Measurements from ENCODE around the gene LRP1B. TPM values are rescaled to one million over a fixed set of nuclear protein-coding genes. Genes with fewer than 3 reads are reported as not detected.

Gene LRP1B
- total RNA-seq, 2 donors from 2014 or later: 0.91 to 1.2 TPM

DNA sequence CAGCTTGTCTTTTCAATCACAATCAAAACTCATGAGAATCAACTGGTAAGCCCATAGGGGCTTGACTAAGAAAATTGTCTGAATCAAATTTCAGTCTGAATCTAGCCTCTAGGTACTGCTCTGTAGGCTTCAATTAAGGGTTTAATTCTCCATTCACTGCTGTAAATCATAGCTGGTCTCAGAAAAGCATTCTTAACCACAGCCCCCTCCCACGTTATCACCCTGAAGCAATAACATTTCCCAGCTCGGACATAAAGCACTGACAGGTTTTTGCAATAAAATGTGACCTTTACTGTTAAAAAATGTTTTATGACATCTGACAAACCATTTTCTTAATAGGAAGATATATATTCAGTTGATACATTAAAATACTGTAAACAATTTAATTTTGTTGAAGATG lies 55.0 kb downstream of the LRP1B start:
- TF ChIP-seq, protein P1, sequence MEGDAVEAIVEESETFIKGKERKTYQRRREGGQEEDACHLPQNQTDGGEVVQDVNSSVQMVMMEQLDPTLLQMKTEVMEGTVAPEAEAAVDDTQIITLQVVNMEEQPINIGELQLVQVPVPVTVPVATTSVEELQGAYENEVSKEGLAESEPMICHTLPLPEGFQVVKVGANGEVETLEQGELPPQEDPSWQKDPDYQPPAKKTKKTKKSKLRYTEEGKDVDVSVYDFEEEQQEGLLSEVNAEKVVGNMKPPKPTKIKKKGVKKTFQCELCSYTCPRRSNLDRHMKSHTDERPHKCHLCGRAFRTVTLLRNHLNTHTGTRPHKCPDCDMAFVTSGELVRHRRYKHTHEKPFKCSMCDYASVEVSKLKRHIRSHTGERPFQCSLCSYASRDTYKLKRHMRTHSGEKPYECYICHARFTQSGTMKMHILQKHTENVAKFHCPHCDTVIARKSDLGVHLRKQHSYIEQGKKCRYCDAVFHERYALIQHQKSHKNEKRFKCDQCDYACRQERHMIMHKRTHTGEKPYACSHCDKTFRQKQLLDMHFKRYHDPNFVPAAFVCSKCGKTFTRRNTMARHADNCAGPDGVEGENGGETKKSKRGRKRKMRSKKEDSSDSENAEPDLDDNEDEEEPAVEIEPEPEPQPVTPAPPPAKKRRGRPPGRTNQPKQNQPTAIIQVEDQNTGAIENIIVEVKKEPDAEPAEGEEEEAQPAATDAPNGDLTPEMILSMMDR (IDR thresholded peaks at IDR 0.05): no peak
- TF ChIP-seq POLR2AphosphoS5 (IDR thresholded peaks at IDR 0.05): no peak
- TF ChIP-seq POLR2A (IDR thresholded peaks at IDR 0.05): no peak
- no peaks in the 10 kb centered on the region for H3K4me1 ChIP-seq (replicated peaks)
- intact Hi-C loops (cut with DNase I): no loop called here
- H3K27ac ChIP-seq: no peak overlapping the region
- WGBS: 67% methylated on average over 2 of the region's 2 CpGs
- H3K36me3 ChIP-seq: no peaks in the 10 kb centered on the region
- no peaks in the 10 kb centered on the region for H3K27me3 ChIP-seq (replicated peaks; ENCODE audit: insufficient read depth)
- H3K4me3 ChIP-seq: no peak overlapping the region
- no peaks in the 10 kb centered on the region for H3K9me3 ChIP-seq
- DNase-seq (ENCODE audit: low spot score): no peak

DNA sequence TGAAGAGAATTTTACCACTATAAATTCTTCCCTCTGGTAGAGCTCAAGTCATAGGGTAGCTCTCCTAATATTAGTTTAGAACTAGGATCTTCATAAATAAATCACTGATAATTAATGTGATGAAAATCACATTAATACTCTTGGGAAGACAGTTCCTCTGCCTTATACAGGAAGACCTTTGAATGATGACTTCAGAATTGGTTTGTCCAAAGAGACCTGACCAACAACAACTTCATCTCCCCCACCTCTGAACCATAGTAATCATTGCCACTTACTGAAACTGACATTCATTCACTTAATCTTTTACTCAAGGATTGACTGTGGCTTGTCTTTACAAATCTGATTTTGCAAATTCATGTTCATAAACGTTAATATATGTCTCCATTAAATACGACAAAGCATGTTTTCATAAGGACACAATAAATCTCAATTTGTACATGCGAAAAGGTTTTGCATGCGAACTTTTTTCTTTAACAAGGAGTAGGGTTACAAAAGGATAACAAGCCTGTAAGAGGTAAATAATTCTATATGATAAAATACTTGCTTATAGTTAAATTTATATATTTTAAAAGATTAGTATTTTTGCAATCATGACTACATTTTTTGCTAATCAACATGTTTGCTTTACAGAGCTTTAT lies 61.4 kb downstream of the LRP1B start:
- intact Hi-C loops (cut with DNase I): no loop called here
- Histone ChIP-seq H3K36me3 (no peaks in the 10 kb centered on the region), H3K27me3 (replicated peaks; ENCODE audit: insufficient read depth) (no peaks in the 10 kb centered on the region), H3K9me3 (no peaks in the 10 kb centered on the region), H3K27ac (no peak overlapping the region), H3K4me1 (replicated peaks) (no peaks in the 10 kb centered on the region), H3K4me3 (no peak overlapping the region)
- no peak for TF ChIP-seq POLR2A (IDR thresholded peaks at IDR 0.05)
- TF ChIP-seq, protein P1 (IDR thresholded peaks at IDR 0.05): no peak
- no peak for TF ChIP-seq POLR2AphosphoS5 (IDR thresholded peaks at IDR 0.05)
- DNase-seq (ENCODE audit: low spot score): no peak
- 59% methylated on average over 4 of the region's 4 CpGs for WGBS

DNA sequence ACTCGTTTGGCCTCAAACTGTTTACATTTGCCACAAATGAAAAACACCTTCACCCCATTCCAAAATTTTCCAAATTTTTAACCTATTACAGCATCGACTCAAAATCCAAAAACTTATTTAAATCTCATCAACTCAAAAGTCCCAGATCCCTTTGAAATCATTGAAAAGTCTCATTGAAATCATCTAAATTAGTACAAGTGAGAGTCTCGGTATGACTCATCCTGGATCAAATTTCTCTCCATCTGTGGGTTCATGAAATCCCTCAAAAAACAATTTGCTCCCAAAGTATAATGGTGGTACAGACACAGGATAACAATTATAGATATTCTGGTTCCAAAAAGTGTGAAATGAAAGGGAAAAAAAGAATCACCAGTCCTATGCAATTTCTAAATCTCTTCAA lies 65.1 kb downstream of the LRP1B start:
- no peak overlapping the region for H3K27ac ChIP-seq
- TF ChIP-seq, protein P1 (IDR thresholded peaks at IDR 0.05): no peak
- TF ChIP-seq POLR2A (IDR thresholded peaks at IDR 0.05) (no peak), POLR2AphosphoS5 (IDR thresholded peaks at IDR 0.05) (no peak)
- H3K4me1 ChIP-seq (replicated peaks): no peaks in the 10 kb centered on the region
- H3K4me3 ChIP-seq: no peak overlapping the region
- intact Hi-C loops (cut with DNase I): no loop called here
- no peaks in the 10 kb centered on the region for H3K9me3 ChIP-seq
- no peak for DNase-seq (ENCODE audit: low spot score)
- no peaks in the 10 kb centered on the region for H3K36me3 ChIP-seq
- no peaks in the 10 kb centered on the region for H3K27me3 ChIP-seq (replicated peaks; ENCODE audit: insufficient read depth)
- 87% methylated on average over 3 of the region's 3 CpGs for WGBS

DNA sequence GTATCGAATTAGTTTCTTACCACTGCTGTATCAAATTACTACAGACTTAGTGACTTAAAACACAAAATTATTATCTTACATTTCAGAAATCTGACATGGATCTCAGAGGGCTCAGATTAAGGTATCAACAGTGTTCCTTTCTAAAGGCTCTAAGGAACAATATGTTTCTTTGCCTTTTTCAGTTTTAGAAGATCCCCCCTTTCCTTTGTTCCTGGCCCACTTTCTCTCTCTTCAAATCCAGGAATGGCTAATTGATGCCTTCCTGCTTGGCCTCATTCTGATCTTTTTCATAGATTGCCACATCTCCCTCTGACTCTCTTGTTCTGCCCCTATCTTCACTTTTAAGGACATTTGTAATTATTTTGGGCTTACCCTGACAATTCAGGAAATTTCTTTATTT lies 65.7 kb downstream of the LRP1B start:
- H3K27me3 ChIP-seq (replicated peaks; ENCODE audit: insufficient read depth): no peaks in the 10 kb centered on the region
- WGBS: 77% methylated on average over 1 of the region's 1 CpG
- H3K4me3 ChIP-seq: no peak overlapping the region
- TF ChIP-seq, protein P1 (IDR thresholded peaks at IDR 0.05): no peak
- TF ChIP-seq POLR2AphosphoS5 (IDR thresholded peaks at IDR 0.05) (no peak), POLR2A (IDR thresholded peaks at IDR 0.05) (no peak)
- no peaks in the 10 kb centered on the region for H3K36me3 ChIP-seq
- no peak for DNase-seq (ENCODE audit: low spot score)
- H3K27ac ChIP-seq: no peak overlapping the region
- no peaks in the 10 kb centered on the region for H3K9me3 ChIP-seq
- intact Hi-C loops (cut with DNase I): no loop called here
- H3K4me1 ChIP-seq (replicated peaks): no peaks in the 10 kb centered on the region

DNA sequence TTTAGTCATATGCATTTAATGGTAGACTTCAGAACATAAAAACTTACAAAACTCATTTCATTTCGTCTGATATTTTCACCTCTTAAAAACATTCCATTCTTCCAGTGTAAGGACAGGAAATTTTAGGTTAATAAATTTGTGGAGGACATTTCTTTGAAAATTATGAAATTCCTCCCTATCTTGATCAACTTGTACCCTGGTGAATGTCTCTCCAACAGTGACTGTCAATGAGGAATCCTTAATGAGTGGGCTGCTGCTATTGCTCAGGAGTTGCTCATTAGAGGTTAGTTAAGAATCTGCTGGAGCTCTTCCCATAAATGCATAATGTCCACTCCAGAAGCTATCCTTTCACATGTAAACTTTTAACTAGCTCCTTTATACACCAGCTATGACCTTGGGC lies 69.1 kb downstream of the LRP1B start:
- Histone ChIP-seq H3K4me1 (replicated peaks) (no peaks in the 10 kb centered on the region), H3K4me3 (no peak overlapping the region), H3K9me3 (no peaks in the 10 kb centered on the region), H3K36me3 (no peaks in the 10 kb centered on the region), H3K27ac (no peak overlapping the region), H3K27me3 (replicated peaks; ENCODE audit: insufficient read depth) (no peaks in the 10 kb centered on the region)
- TF ChIP-seq POLR2AphosphoS5 (IDR thresholded peaks at IDR 0.05) (no peak), POLR2A (IDR thresholded peaks at IDR 0.05) (no peak)
- TF ChIP-seq, protein P1 (IDR thresholded peaks at IDR 0.05): no peak
- DNase-seq (ENCODE audit: low spot score): no peak
- WGBS: 89% methylated on average over 1 of the region's 1 CpG
- intact Hi-C loops (cut with DNase I): no loop called here
